Fibroblast of mammary gland (primary cell): ENCODE results near the gene ADM5.

ENCODE experiments used
- DNase-seq: peaks from one replicate; pipeline ENCODE4 v3.0.0-alpha.2; 2010; ENCODE audit warnings: low read depth
- H3K4me3 ChIP-seq: 2 replicates; pipeline ENCODE4 v1.5.1; 2011; ENCODE audit warnings: low read depth, mild to moderate bottlenecking, low read length, moderate library complexity; ENCODE audit not compliant: control insufficient read depth
- CTCF ChIP-seq: conservative IDR thresholded peaks from 2 replicates; pipeline ENCODE4 v1.5.1; 2011; ENCODE audit warnings: low read depth, low read length, inconsistent platforms; ENCODE audit not compliant: control insufficient read depth, insufficient read depth

ADM5 gene

GRCh38 chr19:49680421-49681351, 8.7 kb upstream of the ADM5 start:
- no peak overlapping the region for H3K4me3 ChIP-seq
- TF ChIP-seq CTCF, result peak; percentile 92
- DNase-seq, result peak; percentile 80

DNA sequence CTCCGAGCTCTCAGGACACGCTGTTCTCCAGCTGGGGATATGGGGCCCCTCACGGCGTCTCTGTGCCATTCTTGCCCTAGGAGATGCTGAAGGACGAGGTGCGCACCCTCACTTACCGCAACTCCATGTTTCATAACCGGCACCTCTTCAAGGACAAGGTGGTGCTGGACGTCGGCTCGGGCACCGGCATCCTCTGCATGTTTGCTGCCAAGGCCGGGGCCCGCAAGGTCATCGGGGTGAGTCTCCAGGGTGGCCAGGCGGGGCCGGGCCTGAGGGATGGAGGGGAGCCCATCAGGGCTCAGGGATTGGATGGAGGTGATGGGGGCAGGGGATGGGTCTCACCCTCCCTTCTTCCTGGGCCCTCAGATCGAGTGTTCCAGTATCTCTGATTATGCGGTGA, 7.6 kb upstream of the ADM5 start:
- no peak overlapping the region for H3K4me3 ChIP-seq
- no peak for TF ChIP-seq CTCF
- DNase-seq, result no peak

DNA sequence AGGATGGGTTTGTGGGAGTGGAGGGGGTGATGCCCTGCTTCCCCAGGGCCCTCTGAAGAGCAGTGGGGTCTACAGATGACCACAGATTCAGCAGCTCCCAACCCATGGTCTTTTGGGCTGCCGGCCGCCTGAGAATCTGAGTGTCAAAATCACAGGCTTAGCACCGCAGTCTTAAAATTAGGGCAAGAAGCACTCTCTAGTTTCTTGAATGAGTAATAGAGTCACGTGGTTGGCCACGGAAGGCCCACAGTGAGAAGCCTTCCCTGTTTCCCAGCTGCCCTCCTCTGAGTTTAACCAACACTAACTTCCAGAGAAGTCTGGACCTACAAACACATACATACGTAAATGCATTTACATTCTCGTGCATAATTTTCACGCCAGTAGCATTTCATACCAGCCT, 7.1 kb upstream of the ADM5 start:
- no peak for TF ChIP-seq CTCF
- DNase-seq, result peak; percentile 66
- H3K4me3 ChIP-seq, result no peak overlapping the region

DNA sequence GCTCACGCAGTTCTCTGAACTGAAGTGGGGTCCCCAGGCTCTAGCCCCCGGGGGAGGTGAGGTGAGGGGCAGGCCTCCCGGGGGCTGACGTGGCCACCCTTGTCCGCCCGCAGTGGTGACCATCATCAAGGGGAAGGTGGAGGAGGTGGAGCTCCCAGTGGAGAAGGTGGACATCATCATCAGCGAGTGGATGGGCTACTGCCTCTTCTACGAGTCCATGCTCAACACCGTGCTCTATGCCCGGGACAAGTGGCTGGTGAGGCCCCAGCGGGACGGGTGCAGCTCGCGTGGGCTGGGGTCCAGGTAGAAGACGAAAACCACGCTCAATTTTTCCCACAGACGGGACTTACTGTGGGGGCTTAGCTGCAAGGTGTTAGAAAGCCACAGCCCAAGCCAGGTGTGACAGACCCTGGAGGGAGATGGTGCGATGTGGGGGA, 5.6 kb upstream of the ADM5 start:
- no peak overlapping the region for H3K4me3 ChIP-seq

GRCh38 chr19:49684251-49684982, 5.0 kb upstream of the ADM5 start:
- no peak for DNase-seq
- H3K4me3 ChIP-seq, result no peak overlapping the region
- TF ChIP-seq CTCF, result peak; percentile 34

More for the DNA sequence above, 5.6 kb upstream of the ADM5 start:
- TF ChIP-seq CTCF, result no peak
- DNase-seq, result no peak

- TF ChIP-seq CTCF, result no peak
- no peak for DNase-seq
Observed at GRCh38 chr19:49684983-49685553, 4.3 kb upstream of the ADM5 start.

More at GRCh38 chr19:49684983-49685553, 4.3 kb upstream of the ADM5 start:
- no peak overlapping the region for H3K4me3 ChIP-seq
